Left colon (tissue), 2 donors: ENCODE data around the gene TBX5. TPM values are rescaled to one million over a fixed set of nuclear protein-coding genes. Genes with fewer than 3 reads are reported as not detected.

ENCODE experiments used
- ATAC-seq: fragments of 200-7000 bp; cut with Tn5 transposase; one replicate; pipeline ENCODE4 v1.9.1; 2020; ENCODE audit warnings: mild to moderate bottlenecking, moderate library complexity
- DNase-seq, 2 donors: peaks; one replicate each; pipeline ENCODE4 v3.0.0-alpha.2; 2020
- intact Hi-C, 2 donors: fragments of 100-400 bp; cut with DNase I in 1 of 2; cut with micrococcal nuclease in 1 of 2; formaldehyde crosslinking; loops; one replicate each; pipeline versions ENCODE4 v1.11.2 to v1.14.0; 2022; cut with DNase I, micrococcal nuclease
- total RNA-seq, 2 donors: library from RNA; stranded (reverse); fragmentation: NEBNext Ultra II Directional; extraction: Animal tissue kit (Norgen Biotek cat#: 25700); gene quantifications; one replicate each; pipeline ENCODE4 v1.2.1, GENCODE V29; 2021
- donor health status: DM: no; HTN: no; CAD: no.
- donor health status: DM: yes; HTN: yes; CAD: no.

Gene TBX5
- total RNA-seq, 2 donors from 2014 or later = not detected

- intact Hi-C loops = no loop called here
- DNase-seq (no peak), ATAC-seq (no peak)
Measured at GRCh38 chr12:114408471-114408885, 2.5 kb upstream of the TBX5 start.

GRCh38 chr12:114407842-114408411, 2.0 kb upstream of the TBX5 start:
- intact Hi-C loops = no loop called here
- ATAC-seq = no peak
- DNase-seq = no peak

- ATAC-seq (no peak), DNase-seq (no peak)
- intact Hi-C loops = no loop called here
Measured at GRCh38 chr12:114406984-114407841, 1.3 kb upstream of the TBX5 start.

GRCh38 chr12:114406316-114406983, 506 bp upstream of the TBX5 start:
- intact Hi-C loops = no loop called here
- DNase-seq = no peak
- no peak for ATAC-seq

GRCh38 chr12:114404926-114405518, 922 bp downstream of the TBX5 start:
- ATAC-seq (no peak), DNase-seq (no peak)
- intact Hi-C loops = no loop called here

GRCh38 chr12:114404083-114404925, 1.6 kb downstream of the TBX5 start:
- no peak for DNase-seq
- intact Hi-C loops = no loop called here
- ATAC-seq = no peak

- DNase-seq (no peak), ATAC-seq (no peak)
- intact Hi-C loops = no loop called here
Measured at GRCh38 chr12:114403690-114404066, 2.3 kb downstream of the TBX5 start.

- intact Hi-C loops = no loop called here
Measured at GRCh38 chr12:114403011-114403689, 2.8 kb downstream of the TBX5 start.

GRCh38 chr12:114402084-114402717, 3.7 kb downstream of the TBX5 start:
- intact Hi-C loops = no loop called here
- no peak for ATAC-seq
- no peak for DNase-seq

More at GRCh38 chr12:114403011-114403689, 2.8 kb downstream of the TBX5 start:
- ATAC-seq = no peak
- no peak for DNase-seq

- ATAC-seq = no peak
- intact Hi-C loops = no loop called here
- no peak for DNase-seq
Measured at GRCh38 chr12:114401328-114402083, 4.4 kb downstream of the TBX5 start.

GRCh38 chr12:114400925-114401324, 5.0 kb downstream of the TBX5 start:
- DNase-seq (no peak), ATAC-seq (no peak)
- intact Hi-C loops = no loop called here

GRCh38 chr12:114400361-114400811, 5.6 kb downstream of the TBX5 start:
- ATAC-seq = no peak
- intact Hi-C loops = no loop called here
- no peak for DNase-seq

GRCh38 chr12:114399664-114400211, 6.2 kb downstream of the TBX5 start:
- DNase-seq (peak in 1 of 2 donors; percentile 14), ATAC-seq (peak; percentile 39)
- intact Hi-C loops = no loop called here

GRCh38 chr12:114397978-114398881, 7.7 kb downstream of the TBX5 start:
- ATAC-seq = no peak
- no peak for DNase-seq
- intact Hi-C loops = no loop called here

- ATAC-seq = no peak
Measured at GRCh38 chr12:114396869-114397719, 8.8 kb downstream of the TBX5 start.

More at GRCh38 chr12:114396869-114397719, 8.8 kb downstream of the TBX5 start:
- no peak for DNase-seq
- intact Hi-C loops = no loop called here
